HG03558 (cell line): ENCODE measurements around the gene SRSF9.
"Not testable (repeated sequence)": the region's sequence is repeated elsewhere in the genome, so short reads cannot be mapped to it uniquely, and the experiment has no call there.

Experiments
- ATAC-seq: cut with Tn5 transposase; IDR thresholded peaks from one replicate; pipeline ENCODE4 v1.9.1; 2021; ENCODE audit warnings: moderate number of reproducible peaks; ENCODE audit not compliant: unreplicated experiment; ENCODE audit errors: extremely low read depth

The SRSF9 gene, protein sequence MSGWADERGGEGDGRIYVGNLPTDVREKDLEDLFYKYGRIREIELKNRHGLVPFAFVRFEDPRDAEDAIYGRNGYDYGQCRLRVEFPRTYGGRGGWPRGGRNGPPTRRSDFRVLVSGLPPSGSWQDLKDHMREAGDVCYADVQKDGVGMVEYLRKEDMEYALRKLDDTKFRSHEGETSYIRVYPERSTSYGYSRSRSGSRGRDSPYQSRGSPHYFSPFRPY

DNA sequence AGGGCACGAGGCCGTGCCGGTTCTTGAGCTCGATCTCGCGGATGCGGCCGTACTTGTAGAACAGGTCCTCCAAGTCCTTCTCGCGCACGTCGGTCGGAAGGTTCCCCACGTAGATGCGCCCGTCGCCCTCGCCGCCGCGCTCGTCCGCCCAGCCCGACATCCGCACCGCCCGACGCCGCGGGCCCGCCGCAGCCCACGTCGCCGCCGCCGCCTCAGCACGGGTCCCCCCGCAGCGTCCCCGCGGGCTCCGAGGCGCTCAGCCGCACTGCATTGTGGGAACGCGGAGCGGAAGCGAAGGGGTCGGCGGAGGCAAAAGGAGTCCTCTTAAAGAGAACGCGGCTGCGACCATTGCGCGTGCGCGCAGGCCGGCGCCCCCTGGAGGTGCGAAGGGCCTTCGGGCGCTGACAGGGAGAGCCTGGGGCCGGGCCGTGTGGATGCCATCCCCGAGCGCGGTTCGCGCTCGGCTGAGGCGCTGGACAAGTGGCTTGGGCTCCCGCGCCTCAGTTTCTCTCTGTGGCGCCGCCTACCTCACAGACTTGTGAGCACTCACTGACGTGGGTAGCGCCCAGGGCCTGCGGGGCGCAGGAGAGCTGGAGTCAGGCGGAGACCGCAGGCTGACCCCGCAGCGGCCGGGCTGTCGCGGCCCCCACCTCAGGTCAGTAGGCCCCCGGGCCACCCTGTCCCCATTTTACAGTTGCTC, at the start of gene SRSF9:
TSS of gene SRSF9 (minus strand) at position 299 of the 700 bp plus-strand sequence. CDS start at position 160, 139 bp downstream.
- peak; percentile 78 for ATAC-seq

DNA sequence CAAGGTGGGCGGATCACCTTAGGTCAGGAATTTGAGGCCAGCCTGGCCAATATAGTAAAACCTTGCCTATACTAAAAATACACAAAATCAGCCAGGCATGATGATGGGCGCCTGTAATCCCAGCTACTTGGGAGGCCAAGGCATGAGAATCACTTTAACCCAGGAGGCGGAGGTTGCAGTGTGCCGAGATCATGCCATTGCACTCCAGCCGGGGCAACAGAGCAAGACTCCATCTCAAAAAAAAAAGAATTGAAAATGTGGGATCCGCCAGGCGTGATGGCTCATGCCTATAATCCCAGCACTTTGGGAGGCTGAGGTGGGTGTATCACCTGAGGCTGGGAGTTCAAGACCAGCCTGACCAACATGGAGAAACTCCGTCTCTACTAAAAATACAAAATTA, 49.8 kb upstream of the SRSF9 start:
- not testable (repeated sequence) for ATAC-seq

DNA sequence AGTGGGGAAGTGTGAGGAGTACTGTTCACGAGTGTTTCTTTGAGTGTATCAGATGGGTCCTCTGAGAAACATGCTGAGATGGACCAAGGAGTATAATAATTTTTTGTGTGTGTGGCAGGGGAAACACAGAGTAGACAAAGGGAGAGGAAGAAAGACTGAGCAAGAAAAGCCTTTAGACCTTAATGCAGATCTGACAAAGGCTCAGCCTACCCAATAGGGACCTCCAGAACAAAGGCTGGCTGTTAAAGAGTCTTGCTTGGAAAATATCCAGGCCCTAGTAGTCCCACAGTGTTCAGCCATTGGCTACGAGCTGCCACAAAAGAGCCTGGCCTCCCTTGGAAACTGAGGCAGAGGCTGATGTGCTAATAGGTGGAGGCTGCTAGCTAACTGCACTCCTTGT, 45.9 kb upstream of the SRSF9 start:
- no peak for ATAC-seq

DNA sequence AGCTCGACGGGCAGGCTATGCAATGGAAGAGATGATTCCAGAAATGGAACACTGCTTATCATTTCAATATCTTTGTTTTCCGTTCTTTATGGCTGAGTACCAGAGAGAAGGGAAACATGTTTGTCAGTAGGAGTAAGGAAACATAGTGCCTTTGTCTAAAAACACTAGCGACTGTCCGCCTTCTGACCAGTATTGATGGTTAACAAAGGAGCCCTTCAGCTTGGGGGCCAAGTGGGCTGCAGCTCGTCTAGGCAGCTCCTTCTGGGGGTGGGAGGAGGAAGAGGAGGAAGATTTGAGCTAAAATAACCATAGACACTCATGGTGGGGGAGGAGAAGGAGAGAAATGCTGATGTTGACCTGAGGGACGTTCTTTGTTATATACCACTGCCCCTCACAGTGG, 44.5 kb upstream of the SRSF9 start:
- ATAC-seq, result no peak

DNA sequence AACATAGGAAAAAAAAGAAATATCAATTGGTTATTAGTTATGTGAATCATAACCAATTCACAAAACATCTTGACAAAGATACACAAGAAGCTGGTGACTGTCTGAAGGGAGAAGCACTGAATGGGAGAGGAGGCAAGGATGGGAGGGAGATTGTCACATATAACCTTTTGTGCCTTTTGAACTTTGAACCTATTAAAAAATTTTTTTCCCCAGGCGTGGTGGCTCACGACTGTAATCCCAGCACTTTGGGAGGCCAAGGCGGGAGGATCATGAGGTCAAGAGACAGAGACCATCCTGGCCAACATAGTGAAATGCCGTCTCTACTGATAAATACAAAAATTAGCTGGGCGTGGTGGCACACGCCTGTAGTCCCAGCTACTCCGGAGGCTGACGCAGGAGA, 39.0 kb upstream of the SRSF9 start:
- no peak for ATAC-seq

DNA sequence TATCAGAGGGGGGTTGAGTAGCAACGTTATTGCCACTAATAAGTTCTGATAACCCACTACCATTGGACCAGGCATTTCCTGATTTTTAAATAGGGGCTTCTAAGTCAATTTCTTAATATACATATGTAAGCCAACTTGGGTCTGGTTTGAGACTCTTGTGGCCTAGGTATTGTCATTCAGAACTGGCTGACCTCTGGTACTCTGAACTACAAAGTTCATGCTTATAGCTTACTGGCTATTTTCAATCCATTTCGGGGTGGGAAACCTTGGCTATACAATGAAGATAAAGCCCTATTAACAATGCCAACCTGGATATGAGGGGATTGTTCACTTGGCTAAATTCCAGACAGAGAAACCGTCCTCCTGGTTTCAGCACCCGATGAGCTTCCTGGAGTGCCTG, 35.0 kb upstream of the SRSF9 start:
- ATAC-seq, result no peak

DNA sequence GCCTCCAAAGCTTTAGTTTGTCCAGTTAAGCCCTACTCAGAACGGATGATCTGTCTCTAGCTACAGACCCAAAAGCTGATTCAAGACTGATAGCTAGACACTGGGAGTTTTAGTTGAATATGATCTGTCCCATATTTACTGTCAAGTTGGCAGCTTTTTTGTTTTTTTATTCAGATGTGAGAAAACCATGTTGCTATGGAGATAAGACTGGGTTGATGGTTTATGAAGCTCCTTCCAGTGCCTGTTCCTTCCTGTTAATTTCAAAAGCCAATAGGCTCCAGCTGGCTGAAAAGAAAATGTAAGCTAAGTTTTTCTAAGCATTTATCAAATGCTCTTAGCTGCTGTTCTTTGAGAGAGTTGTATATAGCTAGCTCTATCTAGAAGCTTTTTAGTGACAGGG, 31.0 kb upstream of the SRSF9 start:
- no peak for ATAC-seq

DNA sequence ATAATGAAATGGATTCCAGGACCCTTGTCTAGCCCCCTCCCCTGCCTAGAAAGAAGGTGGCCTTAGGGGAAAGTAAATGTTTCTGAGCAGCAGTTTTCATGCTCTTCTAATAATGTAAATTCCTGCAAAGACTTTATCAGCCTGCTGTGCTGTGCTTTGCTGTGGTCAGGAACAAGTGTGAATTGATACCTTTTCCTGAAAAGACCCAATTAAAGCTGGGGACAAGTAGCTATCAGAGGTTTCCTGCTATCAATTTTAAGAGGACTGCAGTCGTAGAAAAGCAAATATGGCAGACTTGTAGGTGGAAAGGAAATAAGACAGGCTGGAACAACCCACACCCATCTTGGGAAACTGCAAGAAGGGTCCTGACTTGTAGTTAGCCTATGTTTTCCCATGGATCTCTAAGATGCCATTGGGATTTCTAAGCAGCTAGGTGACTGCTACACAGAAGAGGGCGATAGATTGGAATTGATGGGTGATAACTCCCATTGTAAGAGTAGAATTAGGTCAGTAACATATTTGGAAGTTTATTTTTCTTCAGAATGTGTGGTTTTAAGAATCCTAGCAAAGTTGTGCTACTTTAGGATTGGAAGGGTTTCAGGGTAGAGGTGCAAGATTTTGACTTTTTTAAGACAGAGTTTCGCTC, 29.4 kb upstream of the SRSF9 start:
- no peak for ATAC-seq

DNA sequence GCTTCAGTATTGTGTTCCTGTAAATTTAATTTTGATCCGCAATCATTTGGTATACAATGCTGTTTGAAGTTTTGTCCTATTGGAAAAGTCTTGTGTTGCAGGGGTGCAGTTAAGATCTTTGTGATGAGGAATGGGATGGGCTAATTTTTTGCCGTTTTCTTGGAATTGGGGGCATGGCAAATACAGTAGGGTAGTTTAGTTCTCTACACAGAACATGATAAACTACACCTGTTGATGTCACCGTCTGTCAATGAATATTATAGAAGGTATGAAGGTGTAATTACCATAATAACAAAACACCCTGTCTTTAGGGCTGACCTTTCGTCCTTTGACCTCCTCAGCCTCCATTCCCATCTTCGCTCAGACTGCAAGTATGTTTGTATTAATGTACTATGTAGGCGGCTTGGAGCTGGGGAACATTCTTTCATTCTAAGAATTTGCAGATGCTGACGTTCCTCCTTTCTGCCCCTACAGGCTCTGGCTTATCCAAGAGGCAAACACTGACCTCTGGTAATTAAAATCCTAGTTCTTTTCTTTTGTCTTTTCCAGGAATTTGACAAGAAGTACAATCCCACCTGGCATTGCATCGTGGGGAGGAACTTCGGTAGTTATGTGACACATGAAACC, 28.1 kb upstream of the SRSF9 start:
- ATAC-seq, result no peak

DNA sequence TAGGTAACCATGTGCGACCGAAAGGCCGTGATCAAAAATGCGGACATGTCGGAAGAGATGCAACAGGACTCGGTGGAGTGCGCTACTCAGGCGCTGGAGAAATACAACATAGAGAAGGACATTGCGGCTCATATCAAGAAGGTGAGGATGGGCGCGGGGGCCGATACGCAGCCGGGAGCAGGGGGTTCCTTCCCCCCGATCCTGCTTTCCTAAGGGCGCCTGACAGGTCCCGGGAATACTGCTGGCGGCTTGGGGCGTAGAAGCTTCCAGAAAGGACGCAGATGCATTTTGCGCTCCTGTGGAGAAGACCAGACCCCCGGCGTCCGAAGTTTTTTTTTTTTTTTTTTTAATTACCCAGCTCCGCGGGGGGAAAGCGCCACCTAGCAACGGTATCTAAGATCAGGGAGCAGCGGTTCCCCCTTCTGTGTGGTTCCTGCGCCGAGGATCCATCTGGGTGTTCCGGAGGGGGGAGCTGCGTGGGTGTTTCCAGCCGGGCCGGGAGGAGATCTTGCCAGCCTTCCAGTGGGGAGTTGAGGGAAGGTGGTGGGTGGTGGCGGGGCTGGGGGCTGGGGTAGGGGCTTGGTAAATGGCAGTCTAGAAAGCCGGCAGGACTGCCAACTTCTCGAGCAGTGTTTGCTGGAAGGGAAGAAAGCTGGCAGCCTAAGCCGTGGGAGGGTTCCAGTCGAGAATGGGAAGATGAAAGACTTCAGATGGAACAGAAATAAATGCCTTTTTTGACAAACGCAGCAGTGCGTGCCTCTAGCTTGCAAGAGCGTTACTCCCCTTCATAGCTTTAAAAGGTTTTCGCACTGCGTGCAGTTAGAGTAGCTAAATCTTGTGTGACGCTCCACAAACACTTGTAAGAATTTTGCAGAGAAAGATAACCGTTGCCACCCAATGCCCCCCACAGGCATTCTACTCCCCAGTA, 27.1 kb upstream of the SRSF9 start:
- ATAC-seq, result no peak

DNA sequence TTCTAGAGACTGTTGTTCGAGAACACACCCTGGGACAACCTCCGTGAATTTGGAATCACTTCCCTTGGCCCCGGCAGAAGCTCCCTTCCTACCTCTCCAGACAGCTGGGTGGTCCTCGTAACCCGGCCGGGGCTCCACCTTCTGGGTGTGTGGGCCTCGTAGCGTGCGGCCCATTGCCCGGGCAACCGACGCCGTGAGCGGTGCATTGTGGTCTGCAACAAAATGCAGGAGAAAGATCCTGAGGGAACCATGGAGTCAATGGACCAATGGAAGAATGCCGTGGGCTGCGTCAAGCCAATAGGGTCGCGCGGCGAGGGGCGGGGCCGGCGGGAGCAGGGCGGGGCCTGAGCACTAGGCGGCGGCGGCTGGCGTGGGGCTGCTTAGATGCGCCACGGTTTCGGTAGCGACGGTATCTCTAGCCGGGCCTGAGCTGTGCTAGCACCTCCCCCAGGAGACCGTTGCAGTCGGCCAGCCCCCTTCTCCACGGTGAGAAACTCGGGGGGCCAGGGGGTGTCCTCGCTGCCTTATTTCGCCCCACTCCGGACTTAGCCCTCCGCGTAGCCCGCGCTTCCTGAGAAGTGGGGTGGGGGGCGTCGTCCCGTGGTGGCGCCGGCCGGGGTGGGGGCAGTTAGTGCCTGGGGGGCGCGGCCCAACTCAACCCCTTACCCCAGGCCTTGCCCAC, 26.3 kb upstream of the SRSF9 start, which contains the start of gene DYNLL1:
TSS of gene DYNLL1 (plus strand) at position 383 of the 682 bp plus-strand sequence. CDS start 309 bp downstream, outside the sequence.
- peak; percentile 87 for ATAC-seq

DNA sequence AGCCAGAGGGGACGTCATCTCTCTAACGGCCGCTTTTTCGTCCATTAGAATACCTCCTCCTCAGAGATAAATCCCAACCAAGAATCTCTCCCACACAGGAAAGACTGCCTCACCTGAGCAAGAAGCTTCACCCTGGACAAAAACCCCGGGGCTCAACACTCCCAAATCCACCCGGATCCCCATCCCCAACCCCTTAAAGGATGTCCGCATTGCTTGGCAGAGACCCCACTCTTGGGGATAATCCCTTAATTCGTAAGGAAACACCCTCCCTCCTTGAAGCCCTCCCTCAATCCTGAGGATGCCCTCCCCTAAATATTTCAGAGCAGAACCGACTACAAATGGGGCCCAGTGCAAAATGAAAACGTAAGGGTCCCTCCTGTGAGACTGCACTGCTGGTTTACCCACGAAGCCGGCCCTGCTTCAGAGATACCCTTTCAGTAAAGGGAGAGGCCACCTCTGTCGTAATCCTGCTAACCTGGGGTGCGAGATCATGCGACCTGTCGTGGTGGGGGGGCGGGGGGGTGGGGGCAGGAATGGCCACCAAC, 25.7 kb upstream of the SRSF9 start:
- no peak for ATAC-seq

DNA sequence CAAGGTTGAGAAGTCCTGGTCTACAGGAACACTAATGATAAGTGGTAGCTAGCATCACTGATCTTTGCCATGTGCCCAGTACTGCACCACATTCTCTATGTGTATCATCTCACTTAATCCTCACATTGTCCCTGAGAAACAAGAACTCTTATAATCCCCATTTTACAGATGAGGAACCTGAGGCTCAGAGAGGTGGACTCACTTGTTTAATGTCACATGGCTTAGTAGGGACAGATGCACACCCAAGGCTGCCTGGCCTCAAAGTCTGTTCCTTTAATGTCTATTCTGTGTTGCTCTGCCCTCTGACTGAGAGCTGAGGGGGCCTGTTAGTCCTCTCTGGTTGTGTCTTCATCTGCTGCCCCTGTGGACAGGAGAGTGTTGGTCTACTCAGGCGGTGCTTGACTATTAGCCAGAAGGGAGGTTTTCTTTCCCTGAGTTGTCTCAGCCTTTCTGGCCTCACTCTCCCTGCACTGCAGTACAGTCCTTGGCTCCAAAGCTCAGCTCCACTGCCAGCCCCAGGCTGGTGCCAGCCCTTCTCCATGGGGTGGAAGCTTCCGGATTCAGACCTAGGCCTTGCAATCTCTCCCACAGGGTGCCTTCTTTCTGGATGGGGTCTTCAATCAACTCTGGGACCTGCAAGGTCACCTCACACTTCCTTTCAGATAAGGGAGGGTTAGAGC, 21.4 kb upstream of the SRSF9 start:
- no peak for ATAC-seq

DNA sequence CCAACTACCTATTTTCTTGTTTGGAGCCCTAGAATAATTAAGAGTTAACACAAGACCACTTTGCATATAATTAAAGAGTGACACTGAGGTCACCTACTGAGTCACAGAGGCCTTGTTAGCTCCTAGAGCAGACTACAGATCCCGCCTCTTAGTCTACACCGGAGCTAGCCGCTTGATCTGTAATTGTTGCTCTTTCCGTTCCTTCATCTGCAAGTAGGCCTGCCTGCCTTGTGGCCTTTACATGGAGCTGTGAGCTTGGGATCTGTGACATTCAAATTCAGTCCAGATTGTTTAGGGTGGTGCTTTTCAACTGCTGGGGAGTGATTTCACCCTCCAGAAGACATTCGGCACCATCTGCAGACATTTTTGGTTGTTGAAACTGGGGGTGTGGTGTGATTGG, 20.8 kb upstream of the SRSF9 start:
- no peak for ATAC-seq

DNA sequence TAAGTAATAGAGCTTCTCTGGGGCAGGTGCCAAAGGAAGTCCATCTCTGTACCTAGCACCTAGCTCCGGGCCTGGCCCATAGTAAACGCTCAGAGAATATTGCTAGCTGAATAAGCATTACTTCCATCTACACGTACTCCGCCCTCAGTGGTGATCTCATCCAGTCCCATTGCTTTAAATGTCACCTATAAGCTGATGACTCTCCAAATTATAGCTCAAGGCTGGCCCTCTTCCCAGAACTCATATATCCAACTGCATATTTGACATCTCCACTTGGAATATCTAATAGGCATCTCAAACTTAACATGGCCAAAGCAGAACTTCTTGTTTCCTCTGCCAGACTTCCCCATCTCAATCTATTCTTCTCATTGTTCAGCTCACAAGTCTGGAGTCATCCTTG, 19.5 kb upstream of the SRSF9 start:
- ATAC-seq, result no peak

DNA sequence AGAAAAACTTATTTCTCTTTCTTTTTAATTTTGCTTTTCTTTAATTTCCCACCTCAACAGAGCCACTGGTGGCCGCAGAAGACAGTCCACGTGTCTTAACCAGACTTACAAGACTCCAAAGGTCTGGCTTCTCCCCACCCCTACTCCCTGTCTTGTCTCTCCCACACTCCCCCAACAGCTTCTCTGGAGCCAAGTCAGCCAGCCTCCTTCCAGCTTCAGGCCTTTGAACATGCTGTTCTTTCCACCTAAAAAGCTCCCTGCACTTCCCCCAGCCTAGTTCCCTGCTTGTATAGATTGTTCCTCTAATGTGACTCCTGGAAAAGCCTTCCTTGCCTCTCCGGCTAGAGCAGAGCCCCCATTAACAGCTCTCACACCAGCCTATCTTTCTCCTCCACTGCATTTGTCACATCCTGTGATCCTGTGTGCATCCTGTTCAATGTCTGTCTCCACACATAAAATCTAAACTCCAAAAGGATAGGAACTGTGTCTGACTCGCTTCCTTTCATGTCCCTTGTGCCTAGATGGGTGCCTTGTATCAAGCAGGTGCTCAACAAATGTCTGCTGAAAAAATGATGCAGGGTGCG, 18.6 kb upstream of the SRSF9 start:
- ATAC-seq, result no peak

DNA sequence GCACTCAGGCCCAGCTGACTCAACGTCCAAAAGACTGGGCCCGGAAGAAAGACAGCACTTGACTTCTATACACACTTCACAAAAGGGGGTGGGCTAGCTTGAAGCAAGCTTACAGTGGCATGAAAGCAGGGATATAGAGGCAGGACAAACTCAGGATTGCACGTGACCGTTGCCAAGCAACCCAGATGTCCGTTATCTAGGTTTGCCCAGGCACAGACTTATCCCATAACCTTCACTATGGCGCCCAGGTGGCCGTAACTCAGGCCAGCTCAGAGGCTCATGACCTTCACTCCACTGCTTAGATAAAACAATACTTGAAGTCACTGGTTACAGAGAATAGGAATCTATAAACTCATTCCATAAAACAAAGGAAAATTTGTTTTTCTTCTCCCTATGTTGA, 18.0 kb upstream of the SRSF9 start:
- ATAC-seq, result not testable (repeated sequence)
